Heart left ventricle (tissue), 13 donors: Measurements from ENCODE around the gene CD48.

Experiments used
- CTCF ChIP-seq, 12 donors: fragments of 200-600 bp; sonication (generic) in 4 of 12; IDR thresholded peaks; one replicate each; pipeline versions ENCODE4 v1.5.0 to v1.8.0; 2018 to 2022; ENCODE audit warnings: antibody characterized with exemption in 12 of 12, mild to moderate bottlenecking in 5 of 12
- POLR2A ChIP-seq, 2 donors: fragments of 450-650 bp; IDR thresholded peaks; one replicate each; pipeline ENCODE4 v1.6.1; 2017; ENCODE audit warnings: antibody characterized with exemption in 2 of 2, mild to moderate bottlenecking in 2 of 2, moderate library complexity in 2 of 2
- donor health status: ischemic (EF 13 %, LVEDD 7.1; RV severe dilation, severe dysfunction).
- donor health status: DM: no; HTN: yes; CAD: no.
- donor health status: DM: no; HTN: no; CAD: no.
- donor health status: ischemic (EF 25% LVEDD 6.9; RV normal size, moderate dysfunction).
- donor health status: ischemic (EF 25% LVEDD 5.7; RV mildly dilated, moderate dysfunction).
- donor health status: ischemic (EF 35%, LVEDD 5.7; RV mildly dilated, moderate dysfunction).
- donor health status: nonischemic (EF 11% LVEDD 7.7; RV severe dilation, severe dysfunction).
- donor health status: DM: yes; HTN: yes; CAD: no.
- donor health status: PGD.
- donor health status: ischemic (EF 29% LVEDD 5.4; RV normal size, mild dysfunction).
- donor health status: nonischemic (EF 23%, LVEDD 6.1; RV moderate dilation, normal function).

DNA sequence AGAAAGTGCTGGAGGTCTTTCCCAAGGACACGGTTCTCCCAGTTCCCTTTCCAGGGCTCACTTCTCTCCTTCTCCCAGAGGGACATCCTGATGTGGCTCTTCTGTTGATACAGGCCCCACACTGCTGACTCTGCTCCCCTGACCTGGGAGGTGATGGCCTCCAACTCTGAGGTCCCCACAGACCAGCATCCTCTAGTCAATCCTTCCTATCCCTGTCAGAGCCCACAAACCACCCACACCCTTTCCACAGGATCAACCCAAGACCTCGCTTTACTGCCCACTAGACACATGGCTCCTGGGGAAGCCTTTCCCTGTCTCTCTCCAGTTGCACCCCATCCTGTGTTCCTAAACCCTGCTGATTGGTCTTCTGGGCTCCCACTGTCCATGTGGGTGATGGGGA lies 39.0 kb upstream of the CD48 start:
- TF ChIP-seq CTCF (IDR thresholded peaks at IDR 0.05) = no peak
- no peak for TF ChIP-seq POLR2A (IDR thresholded peaks at IDR 0.05)
